Measurements from ENCODE around the gene SLC6A8.
A peak's percentile ranks its signal among the peaks of the same experiment; 100 is the strongest.

- TF ChIP-seq CTCF (IDR thresholded peaks at IDR 0.05) (peak in 2 of 6 experiments; percentile 30), POLR2A (IDR thresholded peaks at IDR 0.05) (peak in 1 of 2 donors; percentile 70)
These were observed at the start of gene SLC6A8 for GRCh38 chrX:153687121-153688039.
